Thoracic aorta (tissue), 2 donors: Measurements from ENCODE around the gene MYOF. TPM values are rescaled to one million over a fixed set of nuclear protein-coding genes. Genes with fewer than 3 reads are reported as not detected.

ENCODE experiments used
- ATAC-seq: fragments of 150-250 bp; one replicate; pipeline ENCODE4 v1.8.0; 2017; ENCODE audit warnings: low read depth; ENCODE audit not compliant: insufficient number of reproducible peaks, low FRiP score
- DNase-seq: peaks from one replicate; pipeline ENCODE4 v3.0.0-alpha.2; 2020; ENCODE audit warnings: low spot score
- H3K27ac ChIP-seq, 2 donors: fragments of 200-600 bp; sonication (generic); 1 replicate in 1 of 2; 2 replicates in 1 of 2; pipeline ENCODE4 v1.5.1; 2016; ENCODE audit warnings: mild to moderate bottlenecking in 2 of 2, moderate library complexity in 2 of 2
- H3K27me3 ChIP-seq: fragments of 200-600 bp; sonication (generic); replicated peaks from 2 replicates; pipeline ENCODE4 v1.6.0; 2016; ENCODE audit warnings: mild to moderate bottlenecking; ENCODE audit not compliant: insufficient read depth
- H3K36me3 ChIP-seq: fragments of 200-600 bp; sonication (generic); one replicate; pipeline ENCODE4 v1.5.1; 2016
- H3K4me1 ChIP-seq, 2 donors: fragments of 200-600 bp; sonication (generic); 1 replicate in 1 of 2; 2 replicates in 1 of 2; pipeline versions ENCODE4 v1.5.1 to v1.6.0; 2016; ENCODE audit warnings: low read depth in 2 of 2, mild to moderate bottlenecking in 1 of 2; ENCODE audit not compliant: control insufficient read depth in 1 of 2
- H3K4me3 ChIP-seq: fragments of 200-600 bp; sonication (generic); 2 replicates; pipeline ENCODE4 v1.5.1; 2016; ENCODE audit warnings: mild to moderate bottlenecking
- H3K9me3 ChIP-seq: fragments of 200-600 bp; sonication (generic); 2 replicates; pipeline ENCODE4 v1.5.1; 2016
- total RNA-seq, 2 donors: library from RNA; depleted of rRNA; stranded (reverse); fragments of >200 nt; gene quantifications; one replicate each; pipeline versions ENCODE4 v1.1.0 to v1.2.3, GENCODE V29; 2016
- TF ChIP-seq, protein P1 (sequence below): fragments of 200-600 bp; sonication (generic); IDR thresholded peaks from one replicate; pipeline ENCODE4 v1.5.1; 2019; ENCODE audit warnings: antibody characterized with exemption

Gene MYOF
- total RNA-seq, 2 donors from 2014 or later, result 132 to 138 TPM

DNA sequence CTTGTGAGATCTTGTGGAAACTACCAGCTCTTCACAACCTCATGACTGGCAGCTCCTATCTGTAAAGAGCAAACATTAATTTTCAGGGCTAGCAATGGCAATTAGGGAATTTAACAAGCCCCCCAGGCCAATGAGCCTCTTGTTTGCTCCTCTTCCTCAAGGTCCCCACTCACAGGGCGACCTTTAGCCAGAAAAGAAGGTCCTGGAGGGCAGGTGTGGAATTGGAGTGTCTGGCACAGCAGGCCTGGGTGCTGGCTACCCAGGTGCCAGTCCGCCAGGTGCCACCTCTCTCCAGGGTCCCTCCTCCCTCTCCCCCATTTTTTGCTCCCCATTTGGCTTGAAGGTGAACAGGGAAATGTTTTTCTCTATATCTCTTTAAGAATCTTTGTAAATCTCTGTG is 12.4 kb upstream of the MYOF start:
- TF ChIP-seq, protein P1, sequence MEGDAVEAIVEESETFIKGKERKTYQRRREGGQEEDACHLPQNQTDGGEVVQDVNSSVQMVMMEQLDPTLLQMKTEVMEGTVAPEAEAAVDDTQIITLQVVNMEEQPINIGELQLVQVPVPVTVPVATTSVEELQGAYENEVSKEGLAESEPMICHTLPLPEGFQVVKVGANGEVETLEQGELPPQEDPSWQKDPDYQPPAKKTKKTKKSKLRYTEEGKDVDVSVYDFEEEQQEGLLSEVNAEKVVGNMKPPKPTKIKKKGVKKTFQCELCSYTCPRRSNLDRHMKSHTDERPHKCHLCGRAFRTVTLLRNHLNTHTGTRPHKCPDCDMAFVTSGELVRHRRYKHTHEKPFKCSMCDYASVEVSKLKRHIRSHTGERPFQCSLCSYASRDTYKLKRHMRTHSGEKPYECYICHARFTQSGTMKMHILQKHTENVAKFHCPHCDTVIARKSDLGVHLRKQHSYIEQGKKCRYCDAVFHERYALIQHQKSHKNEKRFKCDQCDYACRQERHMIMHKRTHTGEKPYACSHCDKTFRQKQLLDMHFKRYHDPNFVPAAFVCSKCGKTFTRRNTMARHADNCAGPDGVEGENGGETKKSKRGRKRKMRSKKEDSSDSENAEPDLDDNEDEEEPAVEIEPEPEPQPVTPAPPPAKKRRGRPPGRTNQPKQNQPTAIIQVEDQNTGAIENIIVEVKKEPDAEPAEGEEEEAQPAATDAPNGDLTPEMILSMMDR, result no peak
- Histone ChIP-seq H3K4me3 (no peak overlapping the region), H3K4me1 (peaks cover 0 to 6% of the 10 kb centered on the region in 2 donors), H3K9me3 (no peaks in the 10 kb centered on the region), H3K27me3 (no peaks in the 10 kb centered on the region), H3K36me3 (no peaks in the 10 kb centered on the region), H3K27ac (no peak overlapping the region)
- DNase-seq, result no peak
- ATAC-seq, result no peak

DNA sequence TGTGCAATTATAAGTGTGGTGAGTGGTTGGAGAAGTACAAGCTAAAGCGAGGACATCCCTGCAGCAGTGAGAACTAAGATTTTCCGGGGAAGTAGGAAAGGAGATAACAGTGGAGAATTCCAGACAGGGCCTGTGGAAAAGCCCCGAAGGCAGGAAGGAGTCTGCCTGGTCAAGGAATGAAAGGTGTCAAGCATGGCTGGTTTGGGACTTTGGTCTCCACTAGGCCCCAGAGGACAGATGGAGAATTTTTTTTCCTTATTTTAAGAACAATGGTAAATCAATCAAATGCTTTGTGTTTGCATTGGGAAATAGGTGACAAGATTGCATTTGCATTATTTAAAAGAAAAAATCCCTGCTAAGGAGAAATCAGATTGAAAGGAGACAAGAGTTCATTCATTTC is 11.0 kb upstream of the MYOF start:
- TF ChIP-seq, protein P1, result no peak
- Histone ChIP-seq H3K9me3 (no peaks in the 10 kb centered on the region), H3K36me3 (no peaks in the 10 kb centered on the region), H3K4me1 (peaks cover 0 to 6% of the 10 kb centered on the region in 2 donors), H3K27ac (no peak overlapping the region), H3K4me3 (no peak overlapping the region), H3K27me3 (no peaks in the 10 kb centered on the region)
- no peak for DNase-seq
- no peak for ATAC-seq

DNA sequence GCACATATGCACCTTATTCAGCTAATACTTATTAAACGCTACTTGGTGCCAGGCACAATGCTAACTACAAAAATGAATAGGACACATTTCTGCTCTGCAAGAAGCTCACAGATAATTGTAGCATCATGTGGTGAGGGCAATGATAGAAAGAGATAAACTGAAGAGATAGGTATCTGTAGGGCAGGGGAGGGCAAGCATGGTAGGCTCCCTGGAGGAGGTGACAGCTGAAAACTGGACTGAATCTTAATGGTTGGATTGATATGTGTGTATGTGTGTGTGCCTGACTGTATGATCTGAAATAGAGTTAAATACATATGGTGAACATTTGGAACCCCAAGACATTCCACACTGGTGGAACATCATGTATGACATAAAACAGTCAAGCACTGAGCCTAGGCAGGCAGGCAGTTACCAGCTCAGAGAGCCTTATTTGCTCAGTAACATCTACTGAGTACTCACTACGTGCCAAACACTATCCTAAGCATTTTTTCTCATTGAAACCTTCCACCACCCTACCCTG is 9.5 kb upstream of the MYOF start:
- TF ChIP-seq, protein P1, result no peak

GRCh38 chr10:93488956-93489528 is 6.9 kb upstream of the MYOF start:
- Histone ChIP-seq H3K27me3 (no peaks in the 10 kb centered on the region), H3K4me1 (no peaks in the 10 kb centered on the region), H3K4me3 (no peak overlapping the region), H3K9me3 (no peaks in the 10 kb centered on the region), H3K36me3 (no peaks in the 10 kb centered on the region), H3K27ac (no peak overlapping the region)
- DNase-seq (no peak), ATAC-seq (no peak)
- TF ChIP-seq, protein P1, result no peak

More for the DNA sequence above, 9.5 kb upstream of the MYOF start:
- DNase-seq (no peak), ATAC-seq (no peak)
- Histone ChIP-seq H3K4me1 (peaks cover 0 to 2% of the 10 kb centered on the region in 2 donors), H3K27ac (no peak overlapping the region), H3K4me3 (no peak overlapping the region), H3K36me3 (no peaks in the 10 kb centered on the region), H3K27me3 (no peaks in the 10 kb centered on the region), H3K9me3 (no peaks in the 10 kb centered on the region)

DNA sequence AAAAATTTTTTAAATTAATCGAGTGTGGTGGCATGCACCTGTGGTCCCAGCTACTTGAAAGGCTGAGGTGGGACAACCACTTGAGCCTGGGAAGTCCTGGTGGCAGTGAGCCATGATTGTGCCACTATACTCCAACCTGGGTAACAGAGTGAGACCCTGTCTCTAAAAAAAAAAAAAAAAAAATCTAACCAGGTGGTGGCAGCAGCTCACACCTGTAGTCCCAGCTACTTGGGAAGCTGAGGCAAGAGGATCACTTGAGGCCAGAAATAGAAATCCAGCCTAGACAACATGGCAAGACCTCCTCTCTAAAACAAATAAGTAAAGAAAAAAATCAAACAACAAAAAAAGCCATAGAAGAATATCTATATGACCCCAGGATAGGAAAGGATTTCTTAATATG is 3.6 kb upstream of the MYOF start:
- H3K27me3 ChIP-seq, result no peaks in the 10 kb centered on the region
- TF ChIP-seq, protein P1, result no peak
- DNase-seq (no peak), ATAC-seq (no peak)
- H3K9me3 ChIP-seq, result no peaks in the 10 kb centered on the region
- H3K36me3 ChIP-seq, result no peaks in the 10 kb centered on the region
- no peak overlapping the region for H3K27ac ChIP-seq
- H3K4me3 ChIP-seq, result no peak overlapping the region
- H3K4me1 ChIP-seq, result peaks cover 0 to 12% of the 10 kb centered on the region in 2 donors
